IMR-90 (cell line): Measurements from ENCODE around the gene IQSEC1. TPM values are rescaled to one million over a fixed set of nuclear protein-coding genes. Genes with fewer than 3 reads are reported as not detected.

Source experiments
- ATAC-seq: fragments of 200-7000 bp; cut with Tn5 transposase; 2 replicates; pipeline ENCODE4 v1.9.1; 2020; ENCODE audit warnings: low read depth, mild to moderate bottlenecking, moderate library complexity
- BruUV-seq: library from RNA; stranded (reverse); fragments of 400-500 nt; replicated peaks from 2 replicates; lab custom pipeline; 2021; lab: Mats Ljungman, UMichigan
- CTCF ChIA-PET: fragments of 300-600 bp; formaldehyde crosslinking; extraction: SDS; loops from one replicate; lab custom pipeline; 2021; ENCODE audit warnings: antibody characterized with exemption; lab: Yijun Ruan, JAX
- POLR2A ChIA-PET: fragments of 300-600 bp; sonication (Branson Sonifier 250); formaldehyde crosslinking; loops from one replicate; lab custom pipeline; 2022; ENCODE audit warnings: antibody characterized with exemption; ENCODE audit not compliant: unreplicated experiment; lab: Charles Lee
- DNase-seq: peaks from one replicate; pipeline ENCODE4 v3.0.0; 2013
- H2AFZ ChIP-seq: replicated peaks from 2 replicates; pipeline ENCODE3; 2013; ENCODE audit warnings: low read length, mild to moderate bottlenecking; ENCODE audit not compliant: poor library complexity
- H2AK5ac ChIP-seq: 2 replicates; pipeline ENCODE4 v1.6.1; 2013; ENCODE audit warnings: low read depth, low read length, inconsistent platforms
- H2AK9ac ChIP-seq: replicated peaks from 2 replicates; pipeline ENCODE3; 2013; ENCODE audit warnings: mild to moderate bottlenecking, low read depth, low read length, moderate library complexity; ENCODE audit not compliant: poor library complexity
- H2BK120ac ChIP-seq: 2 replicates; pipeline ENCODE4 v1.6.1; 2013; ENCODE audit warnings: low read depth, low read length, inconsistent platforms
- H2BK15ac ChIP-seq: 3 replicates; pipeline ENCODE4 v1.6.1; 2013; ENCODE audit warnings: low read depth, low read length, inconsistent platforms
- H2BK20ac ChIP-seq: 2 replicates; pipeline ENCODE4 v1.6.1; 2013; ENCODE audit warnings: low read depth, mild to moderate bottlenecking, inconsistent platforms, low read length, moderate library complexity
- H2BK5ac ChIP-seq: 2 replicates; pipeline ENCODE4 v1.6.1; 2013; ENCODE audit warnings: mild to moderate bottlenecking, low read depth, low read length, inconsistent platforms; ENCODE audit not compliant: poor library complexity, severe bottlenecking
- H3K14ac ChIP-seq: replicated peaks from 2 replicates; pipeline ENCODE4 v1.6.1; 2013; ENCODE audit warnings: low read depth, low read length, inconsistent platforms
- H3K18ac ChIP-seq: 2 replicates; pipeline ENCODE4 v1.6.1; 2013; ENCODE audit warnings: low read depth, low read length, control low read depth
- H3K23ac ChIP-seq: 2 replicates; pipeline ENCODE4 v1.6.1; 2013; ENCODE audit warnings: low read depth, low read length, inconsistent platforms
- H3K27ac ChIP-seq: 2 replicates; pipeline ENCODE4 v1.5.1; 2013; ENCODE audit warnings: mild to moderate bottlenecking, control low read depth, low read length; ENCODE audit not compliant: insufficient read depth
- H3K27me3 ChIP-seq: 2 replicates; pipeline ENCODE4 v1.6.1; 2013; ENCODE audit warnings: low read length; ENCODE audit not compliant: control insufficient read depth, insufficient read depth
- H3K36me3 ChIP-seq: 2 replicates; pipeline ENCODE4 v1.6.1; 2013; ENCODE audit warnings: low read length, mixed read lengths; ENCODE audit not compliant: control insufficient read depth, insufficient read depth
- H3K4ac ChIP-seq: 2 replicates; pipeline ENCODE4 v1.6.1; 2013; ENCODE audit warnings: low read depth, low read length, inconsistent platforms
- H3K4me1 ChIP-seq: 2 replicates; pipeline ENCODE4 v1.6.1; 2013; ENCODE audit warnings: low read length, mixed read lengths; ENCODE audit not compliant: control insufficient read depth, insufficient read depth
- H3K4me2 ChIP-seq: 2 replicates; pipeline ENCODE4 v1.6.1; 2013; ENCODE audit warnings: low read depth, mild to moderate bottlenecking, control low read depth, low read length, moderate library complexity
- H3K4me3 ChIP-seq: 2 replicates; pipeline ENCODE4 v1.5.1; 2013; ENCODE audit warnings: low read depth, mild to moderate bottlenecking, control low read depth, low read length, moderate library complexity; ENCODE audit not compliant: insufficient read depth
- H3K56ac ChIP-seq: 2 replicates; pipeline ENCODE4 v1.6.1; 2013; ENCODE audit warnings: low read length, inconsistent platforms; ENCODE audit not compliant: insufficient read depth; ENCODE audit errors: extremely low read depth
- H3K79me1 ChIP-seq, 2 experiments: 2 replicates each; pipeline ENCODE4 v1.6.1; 2013; ENCODE audit warnings: low read length in 2 of 2, inconsistent platforms in 1 of 2, low read depth in 1 of 2
- H3K9ac ChIP-seq: 2 replicates; pipeline ENCODE4 v1.6.1; 2013; ENCODE audit warnings: low read depth, low read length, control low read depth
- H3K9me1 ChIP-seq: 2 replicates; pipeline ENCODE4 v1.6.1; 2013; ENCODE audit warnings: low read length, inconsistent platforms; ENCODE audit not compliant: insufficient read depth
- H3K9me3 ChIP-seq: 2 replicates; pipeline ENCODE4 v1.6.1; 2013; ENCODE audit warnings: low read length; ENCODE audit not compliant: control insufficient read depth, insufficient read depth
- H4K20me1 ChIP-seq: 2 replicates; pipeline ENCODE4 v1.6.1; 2013; ENCODE audit warnings: low read length, inconsistent platforms; ENCODE audit not compliant: insufficient read depth
- H4K5ac ChIP-seq: 2 replicates; pipeline ENCODE4 v1.6.1; 2013; ENCODE audit warnings: mild to moderate bottlenecking, low read depth, low read length, control low read depth
- H4K8ac ChIP-seq, 2 experiments: 2 replicates each; pipeline ENCODE4 v1.6.1; 2013; ENCODE audit warnings: low read depth in 2 of 2, low read length in 2 of 2, control low read depth in 1 of 2, inconsistent platforms in 1 of 2
- H4K91ac ChIP-seq: 2 replicates; pipeline ENCODE4 v1.6.1; 2013; ENCODE audit warnings: low read depth, low read length, inconsistent platforms; ENCODE audit not compliant: insufficient read depth
- BHLHE40 ChIP-seq: fragments of 150-350 bp; IDR thresholded peaks from 2 replicates; pipeline ENCODE4 v1.6.1; 2016; ENCODE audit warnings: mild to moderate bottlenecking, low read depth, low read length
- CEBPB ChIP-seq: IDR thresholded peaks from 2 replicates; pipeline ENCODE4 v1.6.1; 2012; ENCODE audit warnings: low read depth, low read length, improper control_type of control experiment
- CHD1 ChIP-seq: IDR thresholded peaks from 2 replicates; pipeline ENCODE4 v1.6.1; 2012; ENCODE audit warnings: low read depth, low read length, improper control_type of control experiment
- CTCF ChIP-seq: conservative IDR thresholded peaks from 2 replicates; pipeline ENCODE4 v1.5.1; 2012; ENCODE audit warnings: mild to moderate bottlenecking, low read depth, low read length, improper control_type of control experiment
- ELK1 ChIP-seq: fragments of 150-350 bp; IDR thresholded peaks from 2 replicates; pipeline ENCODE4 v1.6.1; 2016; ENCODE audit warnings: low read depth, mild to moderate bottlenecking, low read length, moderate library complexity, borderline replicate concordance
- FOS ChIP-seq: fragments of 150-350 bp; IDR thresholded peaks from 2 replicates; pipeline ENCODE4 v1.6.1; 2016; ENCODE audit warnings: low read depth, low read length
- MAFK ChIP-seq: IDR thresholded peaks from 2 replicates; pipeline ENCODE4 v1.6.1; 2012; ENCODE audit warnings: low read depth, low read length, improper control_type of control experiment
- MAZ ChIP-seq: IDR thresholded peaks from 2 replicates; pipeline ENCODE4 v1.6.1; 2012; ENCODE audit warnings: low read depth, mild to moderate bottlenecking, low read length, improper control_type of control experiment, moderate library complexity, borderline replicate concordance
- MXI1 ChIP-seq: IDR thresholded peaks from 2 replicates; pipeline ENCODE4 v1.6.1; 2012; ENCODE audit warnings: low read depth, mild to moderate bottlenecking, low read length, moderate library complexity, borderline replicate concordance
- NFE2L2 ChIP-seq: fragments of 150-350 bp; IDR thresholded peaks from 2 replicates; pipeline ENCODE4 v1.6.1; 2016; ENCODE audit warnings: low read depth, mild to moderate bottlenecking, low read length
- POLR2A ChIP-seq: IDR thresholded peaks from 2 replicates; pipeline ENCODE4 v1.6.1; 2012; ENCODE audit warnings: mild to moderate bottlenecking, low read depth, low read length
- RAD21 ChIP-seq: IDR thresholded peaks from 2 replicates; pipeline ENCODE4 v1.6.1; 2012; ENCODE audit warnings: low read length, improper control_type of control experiment
- RCOR1 ChIP-seq: IDR thresholded peaks from 2 replicates; pipeline ENCODE4 v1.6.1; 2012; ENCODE audit warnings: mild to moderate bottlenecking, low read length, improper control_type of control experiment; ENCODE audit not compliant: insufficient replicate concordance
- RFX5 ChIP-seq: IDR thresholded peaks from 2 replicates; pipeline ENCODE4 v1.8.0; 2012; ENCODE audit warnings: low read depth, mild to moderate bottlenecking, low read length, moderate library complexity
- SMC3 ChIP-seq: fragments of 150-350 bp; IDR thresholded peaks from 2 replicates; pipeline ENCODE4 v1.6.1; 2016; ENCODE audit warnings: low read depth, mild to moderate bottlenecking, antibody characterized with exemption, low read length, moderate library complexity
- USF2 ChIP-seq: fragments of 150-350 bp; IDR thresholded peaks from 2 replicates; pipeline ENCODE4 v1.6.1; 2017; ENCODE audit warnings: mild to moderate bottlenecking, antibody characterized with exemption, low read length, low read depth
- WGBS, 2 experiments: methylation state at CpG; one replicate each; pipeline versions ENCODE4 v1.1.5 to v1.1.7; 2013; ENCODE audit warnings: missing lambda C conversion rate in 2 of 2; ENCODE audit not compliant: insufficient read length in 1 of 2; ENCODE audit errors: extremely low coverage in 2 of 2; 5-methylcytosine and 5-hydroxymethylcytosine counted together
- dilution Hi-C: fragments of 300-500 bp; cut with HindIII; formaldehyde crosslinking; loops from one replicate; pipeline ENCODE4 v1.14.3; 2018; ENCODE audit warnings: low sequenced_read_pairs; ENCODE audit not compliant: unreplicated experiment
- in situ Hi-C: fragments of 300-500 bp; cut with MboI; formaldehyde crosslinking; loops from 3 replicates; pipeline ENCODE4 v1.14.3; 2019; ENCODE audit warnings: low sequenced_read_pairs, inconsistent platforms, mixed read lengths
- intact Hi-C: fragments of 100-400 bp; cut with micrococcal nuclease; formaldehyde crosslinking; loops from 2 replicates; pipeline ENCODE4 v1.10.0; 2022
- polyA plus RNA-seq, 3 experiments: library from polyadenylated mRNA; depleted of rRNA; stranded (reverse); fragments of >200 nt; gene quantifications; 2 replicates each; pipeline ENCODE4 v1.2.3, GENCODE V29; 2012; ENCODE audit warnings: low replicate concordance in 1 of 3
- total RNA-seq: library from RNA; depleted of rRNA; stranded (reverse); fragments of >200 nt; gene quantifications from 2 replicates; pipeline ENCODE4 v1.2.3, GENCODE V29; 2012

IQSEC1 gene
- total and polyA plus RNA-seq, 2 of the 4 experiments (the other 2 are of a cell fraction) = 5.9 to 11.9 TPM

DNA sequence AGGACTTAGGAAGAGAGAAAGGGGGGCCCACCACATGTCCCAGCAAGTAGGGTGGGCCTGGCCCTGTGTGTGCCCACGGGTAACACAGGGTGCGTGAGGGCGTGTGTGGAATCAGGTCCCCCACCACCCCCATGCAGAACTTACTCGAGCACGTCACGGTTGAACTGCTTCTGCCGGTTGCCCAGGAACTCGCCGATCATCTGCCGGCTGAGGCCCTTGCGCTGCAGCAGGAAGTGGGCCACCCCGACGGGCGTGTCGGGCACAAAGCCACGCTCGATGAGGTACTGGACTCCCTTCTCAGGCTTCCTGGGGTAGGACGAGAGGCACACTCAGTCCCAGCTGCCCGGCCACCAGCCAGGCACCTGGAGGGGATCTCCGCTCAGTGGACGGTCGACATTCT lies 148.8 kb downstream of the IQSEC1 start:
- BruUV-seq = no TSS peak
- no peak overlapping the region for H2AK9ac ChIP-seq
- H3K56ac ChIP-seq = no peak overlapping the region
- no peak overlapping the region for H2BK5ac ChIP-seq
- H3K23ac ChIP-seq = no peak overlapping the region
- no peaks in the 10 kb centered on the region for H3K27me3 ChIP-seq
- dilution Hi-C loops (no loop called here), in situ Hi-C loops (no loop called here), intact Hi-C loops (no loop called here)
- no peak overlapping the region for H3K18ac ChIP-seq
- H3K27ac ChIP-seq = no peak overlapping the region
- H4K5ac ChIP-seq = no peak overlapping the region
- no peaks in the 10 kb centered on the region for H3K9me3 ChIP-seq
- no peak overlapping the region for H2BK20ac ChIP-seq
- no peak overlapping the region for H3K4me2 ChIP-seq
- TF ChIP-seq FOS = no peak
- no peak for TF ChIP-seq POLR2A
- TF ChIP-seq MAFK = no peak
- no peak for TF ChIP-seq BHLHE40
- TF ChIP-seq NFE2L2 = no peak
- no peak for TF ChIP-seq CHD1
- no peak for TF ChIP-seq SMC3
- TF ChIP-seq MXI1 = no peak
- no peak for TF ChIP-seq RFX5
- no peak for TF ChIP-seq RAD21
- TF ChIP-seq CEBPB = no peak
- no peak for TF ChIP-seq MAZ
- TF ChIP-seq RCOR1 = no peak
- no peak for TF ChIP-seq USF2
- TF ChIP-seq ELK1 = no peak
- no peak for TF ChIP-seq CTCF
- H3K4ac ChIP-seq = no peak overlapping the region
- no peak overlapping the region for H2BK120ac ChIP-seq
- no peak overlapping the region for H4K8ac ChIP-seq
- ChIA-PET CTCF (no interaction called here), POLR2A (no interaction called here)
- H2AFZ ChIP-seq = no peak overlapping the region
- H2AK5ac ChIP-seq = no peak overlapping the region
- DNase-seq (no peak), ATAC-seq (no peak)
- no peaks in the 10 kb centered on the region for H4K20me1 ChIP-seq
- H3K36me3 ChIP-seq = peaks cover 43% of the 10 kb centered on the region
- no peaks in the 10 kb centered on the region for H3K9me1 ChIP-seq
- no peak overlapping the region for H4K91ac ChIP-seq
- no peak overlapping the region for H3K4me3 ChIP-seq
- 94% methylated on average over 7 of the region's 22 CpGs; no CpG with 5 or more reads in 1 of the 2 experiments for WGBS, 2 experiments
- no peak overlapping the region for H3K9ac ChIP-seq
- peaks cover 2% of the 10 kb centered on the region; the same call in 1 of the 2 replicates for H3K4me1 ChIP-seq
- H2BK15ac ChIP-seq = no peak overlapping the region
- H3K14ac ChIP-seq = no peak overlapping the region
- H3K79me1 ChIP-seq = peaks cover 0 to 3% of the 10 kb centered on the region in 2 experiments; a peak in 1 of 4 replicates
